NCI-H2196 (cell line): ENCODE data around the gene SLCO4A1.
A peak's percentile ranks its signal among the peaks of the same experiment; 100 is the strongest.

Experiments
- DNase-seq: peaks from one replicate; lab custom pipeline; 2025; ENCODE audit not compliant: unreplicated experiment; lab: John Stamatoyannopoulos, UW

SLCO4A1 gene

DNA sequence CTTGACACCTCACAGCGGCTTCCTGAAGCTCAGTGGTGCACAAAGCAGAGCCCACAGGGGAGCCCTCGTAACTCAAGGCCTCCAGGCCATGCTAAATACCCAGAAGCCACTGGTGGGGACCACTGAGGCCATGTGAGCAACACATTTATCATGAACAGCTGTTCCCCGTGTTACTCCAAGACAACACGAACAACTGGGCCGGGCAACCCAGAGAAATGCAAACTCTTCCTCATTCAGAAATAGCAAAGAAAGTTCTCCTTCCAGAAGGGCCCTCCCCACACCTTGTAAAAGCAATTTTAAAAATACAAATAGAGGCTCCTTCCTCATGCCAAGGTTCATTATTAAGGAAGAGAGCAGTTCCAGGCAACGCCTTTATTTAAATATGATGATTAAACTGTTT, 36.3 kb upstream of the SLCO4A1 start:
- DNase-seq: no peak

DNA sequence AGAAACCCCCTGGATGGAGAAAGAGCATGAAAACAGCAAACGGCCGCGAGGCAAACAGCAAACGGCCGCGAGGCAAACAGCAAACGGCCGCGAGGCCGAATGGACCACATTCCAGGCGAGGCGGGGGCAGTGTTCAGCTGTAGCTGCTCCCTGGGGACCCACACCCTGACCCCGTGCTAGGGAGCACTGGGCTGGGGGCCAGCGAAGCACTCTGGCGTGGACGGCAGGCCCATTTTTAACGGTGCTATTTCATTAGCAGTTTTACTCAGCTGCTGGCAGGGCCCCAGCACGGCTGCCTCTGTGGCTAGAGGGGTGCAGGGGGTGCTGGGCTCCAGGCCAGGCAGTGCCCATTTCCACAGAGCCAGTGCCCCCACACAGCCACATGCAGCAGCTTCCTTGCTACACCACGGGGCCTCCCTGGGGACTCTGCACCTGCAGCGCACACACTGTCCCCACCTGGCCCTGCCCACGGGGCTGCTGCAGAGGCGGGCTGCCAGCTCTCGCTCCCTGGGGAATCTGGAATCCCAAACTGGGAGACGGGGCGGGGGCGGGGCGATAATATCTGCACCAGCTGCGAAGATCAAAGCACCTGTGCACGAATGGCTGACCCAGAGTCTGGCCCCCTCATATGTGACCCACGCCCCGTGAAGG, 35.6 kb upstream of the SLCO4A1 start:
- DNase-seq: no peak

DNA sequence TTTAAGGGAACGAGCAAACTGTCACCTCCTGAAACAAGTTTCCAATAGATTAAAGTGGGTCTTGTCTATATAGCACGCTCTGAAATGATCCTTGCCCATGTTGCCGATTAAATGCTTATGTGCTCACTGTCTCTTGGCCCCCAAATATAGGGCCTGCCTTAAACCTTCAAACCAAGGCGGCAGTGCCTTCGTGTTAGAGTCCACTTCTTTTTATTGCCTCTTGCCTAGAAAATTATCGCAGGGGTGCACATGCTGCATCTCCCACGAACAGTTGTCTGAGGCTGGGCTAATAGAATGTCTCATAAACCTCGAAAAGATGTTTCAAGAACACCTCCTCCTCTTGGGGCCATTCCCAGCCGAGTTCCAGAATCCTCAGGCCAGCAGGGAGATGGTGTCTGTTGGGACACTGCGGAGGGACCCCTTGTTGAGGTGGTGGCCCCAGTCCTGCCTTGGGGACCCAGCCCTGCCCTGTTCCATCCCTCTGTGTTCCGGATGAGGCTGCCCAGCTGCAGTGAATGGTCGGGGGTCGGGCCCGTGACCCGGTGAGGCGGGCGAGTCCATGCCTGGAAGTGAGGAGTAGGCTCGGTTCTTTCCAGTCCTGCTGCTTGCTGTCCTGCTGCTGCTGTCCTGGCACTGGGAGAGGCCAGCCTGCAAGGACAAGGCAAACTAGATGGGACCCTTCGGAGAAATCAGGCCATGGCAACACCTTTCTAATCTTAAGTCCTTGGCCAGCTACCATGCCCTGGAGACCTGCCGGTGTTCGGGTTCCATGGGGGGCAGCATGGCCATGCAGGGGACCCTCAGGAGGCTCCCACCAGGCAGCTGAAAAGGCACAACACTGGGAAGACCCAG, 34.7 kb upstream of the SLCO4A1 start:
- no peak for DNase-seq

DNA sequence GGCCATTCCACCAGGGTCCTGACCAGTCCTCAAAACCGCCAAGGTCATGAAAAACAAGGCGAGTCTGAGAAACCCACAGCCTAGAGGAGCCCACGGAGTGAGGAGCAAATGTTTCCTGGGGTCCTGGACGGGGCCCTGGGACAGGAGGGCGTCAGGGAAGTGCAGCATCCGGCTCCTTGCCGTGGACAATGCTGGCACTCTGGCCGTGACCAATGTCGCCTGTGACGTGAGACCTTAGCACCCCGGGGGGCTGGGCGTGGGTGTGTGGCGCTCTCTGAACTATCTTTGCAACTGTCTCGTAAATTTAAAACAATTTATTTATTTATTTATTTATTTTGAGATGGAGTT, 34.1 kb upstream of the SLCO4A1 start:
- no peak for DNase-seq

DNA sequence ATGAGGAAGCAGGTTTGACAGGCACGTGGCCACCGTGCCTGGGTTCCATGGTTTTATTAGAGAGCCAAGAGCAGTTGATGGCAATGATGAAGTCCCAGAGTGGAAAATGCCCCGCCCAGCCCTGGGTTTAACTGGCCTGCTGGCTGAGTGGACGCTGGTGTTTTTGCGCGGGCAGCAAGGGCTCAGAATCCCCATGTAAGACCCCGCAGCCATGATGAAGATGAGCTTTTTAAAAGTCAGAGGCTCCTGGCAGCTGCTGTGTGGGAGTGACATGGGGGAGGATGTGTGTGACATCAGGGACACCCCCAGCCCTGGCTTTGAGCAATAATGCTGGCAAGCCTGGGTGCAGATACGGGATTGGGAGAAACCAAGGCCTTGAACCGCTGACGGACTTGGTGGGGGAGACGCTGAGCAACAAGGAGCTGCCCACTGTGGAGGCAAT, 33.0 kb upstream of the SLCO4A1 start:
- no peak for DNase-seq

DNA sequence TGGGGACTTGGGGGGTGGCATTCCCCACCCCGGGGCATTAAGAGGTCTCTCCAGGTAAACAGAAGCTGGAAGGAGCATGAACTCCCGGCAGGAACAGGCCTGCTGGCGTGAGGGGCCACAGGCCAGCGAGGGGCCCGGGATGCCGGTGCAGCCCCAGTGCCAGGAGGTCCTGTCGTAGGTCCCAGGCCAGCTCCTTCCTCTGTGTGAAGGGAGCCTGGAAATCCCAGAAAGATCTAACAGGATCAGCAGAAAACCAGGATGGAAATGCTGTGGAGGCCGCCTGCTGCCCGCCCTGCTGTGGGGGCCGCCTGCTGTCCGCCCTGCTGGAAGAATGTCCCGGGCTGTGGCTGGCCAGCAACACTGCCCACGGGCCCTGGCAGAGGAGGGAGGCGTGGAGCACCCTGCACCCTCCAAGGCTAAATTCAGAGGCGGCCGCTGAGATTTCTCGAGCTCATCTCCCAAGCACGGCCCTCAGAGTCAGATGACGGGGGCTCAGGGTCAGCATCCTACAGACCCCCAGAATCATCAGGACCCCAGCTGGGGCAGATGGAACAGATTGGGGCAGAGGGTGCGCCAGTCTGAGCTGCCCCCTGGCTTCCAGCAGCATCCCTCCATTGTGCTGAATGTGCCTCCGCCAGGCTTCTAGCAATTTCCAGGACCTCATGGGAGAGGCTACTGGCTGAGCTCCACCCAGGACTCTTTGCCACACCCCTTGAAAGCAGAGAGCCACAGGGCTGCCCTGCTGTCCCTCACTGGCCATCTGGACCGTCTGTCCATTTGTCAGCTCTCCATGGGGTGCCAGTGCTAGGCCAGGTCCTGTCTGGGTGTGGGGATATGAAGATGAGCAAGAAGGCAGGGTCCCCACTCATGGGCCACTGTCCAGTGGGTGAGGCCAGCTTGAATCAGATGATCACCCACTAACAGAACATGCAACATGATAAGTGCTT, 32.2 kb upstream of the SLCO4A1 start:
- DNase-seq: no peak

DNA sequence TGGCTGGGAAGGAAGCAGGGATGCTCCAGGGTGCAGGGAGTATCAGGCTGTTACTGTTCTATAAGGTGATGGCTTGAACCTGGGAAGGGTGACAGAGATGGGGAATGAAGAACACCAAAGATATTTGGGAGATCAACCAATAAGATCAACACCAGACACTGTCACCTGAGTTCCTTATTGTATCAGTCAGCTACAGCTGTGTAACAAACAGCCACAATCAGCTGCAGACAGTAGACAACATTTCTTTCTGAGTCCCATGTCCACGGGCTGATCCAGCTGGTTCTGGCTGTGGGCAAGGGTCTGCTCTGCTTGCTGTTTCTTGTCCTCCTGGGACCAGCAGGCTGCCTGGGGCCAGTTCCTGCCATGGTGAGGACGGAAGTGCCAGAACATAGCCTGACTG, 31.3 kb upstream of the SLCO4A1 start:
- DNase-seq: no peak

DNA sequence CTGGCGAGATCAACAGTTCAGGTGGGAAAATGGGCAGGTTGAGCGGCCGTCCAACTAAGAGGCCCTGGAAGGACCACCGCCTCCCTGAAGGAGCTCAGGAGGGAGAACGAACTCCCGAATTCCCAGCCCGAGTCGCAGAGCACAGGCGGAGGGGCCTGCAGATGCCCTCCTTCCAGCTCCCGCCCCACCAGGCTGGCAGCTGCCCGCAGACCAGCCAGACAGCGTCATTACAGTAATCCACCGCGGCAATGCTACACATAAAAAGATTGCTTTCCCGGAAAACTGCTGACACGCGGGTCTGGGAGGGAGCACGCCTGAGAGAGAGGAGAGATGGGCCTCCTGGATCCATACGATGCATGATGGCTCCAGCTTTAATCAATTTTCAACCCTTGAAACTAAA, 30.5 kb upstream of the SLCO4A1 start:
- no peak for DNase-seq

DNA sequence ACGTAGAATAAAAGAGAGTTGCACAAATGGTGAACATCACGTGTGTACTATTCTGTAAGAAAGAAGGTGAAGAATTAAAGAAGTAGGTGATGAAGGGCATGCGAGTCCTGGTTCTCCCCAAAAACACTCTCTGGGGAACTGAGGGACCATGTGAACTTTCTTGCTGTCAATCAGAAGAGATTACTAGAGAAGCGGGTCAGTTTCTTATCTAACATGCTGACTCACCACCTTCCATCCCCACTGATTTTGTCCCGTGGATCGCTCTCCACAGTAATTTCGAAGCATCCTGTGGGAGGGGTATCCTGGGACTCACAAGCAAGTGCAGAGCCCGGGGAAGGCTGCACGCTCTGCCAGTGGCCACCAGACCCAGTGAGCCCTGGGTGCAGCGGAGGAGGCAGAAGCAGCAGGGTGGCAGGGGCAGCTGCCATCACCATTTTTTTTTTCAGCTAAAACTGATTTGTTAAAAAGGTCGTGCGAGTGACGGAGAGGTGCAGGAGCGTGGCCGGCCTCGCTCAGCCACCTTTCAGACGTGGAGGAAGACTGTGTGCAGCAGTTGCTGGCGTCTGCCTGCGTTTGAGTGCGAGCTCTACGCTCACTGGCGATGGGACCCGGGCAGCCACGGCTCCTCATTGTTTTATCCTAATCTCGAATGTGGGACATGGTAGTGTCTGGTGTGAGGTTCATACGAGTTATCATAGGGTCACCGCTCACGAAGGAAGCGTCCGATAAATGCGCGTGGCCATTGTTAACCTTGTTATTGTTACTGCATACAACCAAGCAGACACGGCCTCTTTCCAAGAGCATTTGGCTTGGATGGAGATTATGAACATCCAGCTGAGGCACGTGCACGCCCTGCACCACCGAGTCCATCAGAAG, 28.0 kb upstream of the SLCO4A1 start:
- DNase-seq: no peak

DNA sequence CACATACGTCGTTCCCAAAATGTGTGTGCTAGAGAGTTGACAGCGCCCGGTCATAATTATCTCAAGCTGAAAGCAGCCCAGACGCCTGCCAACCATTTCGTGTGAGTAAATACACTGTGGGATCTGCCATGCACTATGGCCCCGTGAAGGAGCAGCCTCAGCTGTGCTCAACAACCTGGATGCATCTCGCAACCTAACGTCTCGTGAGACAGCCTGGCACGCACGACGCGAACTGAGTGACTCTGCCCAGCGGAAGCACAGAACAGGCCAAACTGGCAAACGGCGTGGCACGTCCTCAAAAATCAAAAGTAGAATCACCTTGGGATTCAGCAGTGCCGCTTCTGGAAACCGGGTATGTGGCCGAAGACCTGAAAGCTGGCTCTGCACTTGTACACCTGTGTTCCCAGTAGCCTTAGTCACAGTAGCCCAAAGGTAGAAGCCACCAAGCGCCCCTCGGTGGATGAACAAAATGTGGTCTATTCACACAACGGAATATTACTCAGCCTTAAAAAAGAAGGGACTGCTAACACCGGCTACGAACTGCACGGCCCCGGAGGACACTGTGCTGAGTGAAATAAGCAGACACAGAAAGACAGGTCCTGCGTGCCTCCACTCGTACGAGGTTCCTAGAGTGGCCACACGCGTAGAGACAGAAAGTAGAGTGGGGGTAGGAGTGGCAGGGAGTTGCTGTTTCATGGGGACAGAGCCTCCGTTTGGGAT, 27.2 kb upstream of the SLCO4A1 start:
- no peak for DNase-seq

DNA sequence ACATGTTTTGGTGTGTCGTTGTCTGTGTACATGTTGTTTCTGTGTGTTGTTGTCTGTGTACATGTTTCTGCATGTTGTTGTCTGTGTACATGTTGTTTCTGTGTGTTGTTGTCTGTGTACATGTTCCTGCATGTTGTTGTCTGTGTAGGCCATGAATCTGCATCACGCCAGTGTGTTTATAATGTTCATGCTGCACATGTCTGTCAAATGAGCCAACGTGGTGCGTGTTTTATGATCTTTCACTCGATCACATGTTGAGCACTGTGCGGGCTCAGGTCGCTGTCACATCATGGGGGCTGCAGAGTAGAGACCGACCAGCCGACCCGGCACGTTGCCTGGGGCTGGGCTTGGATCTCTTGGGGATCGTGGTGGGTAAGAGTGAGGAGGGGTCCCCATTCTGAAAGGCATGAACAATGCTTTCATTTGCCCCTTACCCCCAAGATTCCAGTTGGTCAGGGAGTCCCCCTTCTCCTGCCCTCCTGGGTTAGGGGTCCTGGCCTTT, 26.5 kb upstream of the SLCO4A1 start:
- no peak for DNase-seq

DNA sequence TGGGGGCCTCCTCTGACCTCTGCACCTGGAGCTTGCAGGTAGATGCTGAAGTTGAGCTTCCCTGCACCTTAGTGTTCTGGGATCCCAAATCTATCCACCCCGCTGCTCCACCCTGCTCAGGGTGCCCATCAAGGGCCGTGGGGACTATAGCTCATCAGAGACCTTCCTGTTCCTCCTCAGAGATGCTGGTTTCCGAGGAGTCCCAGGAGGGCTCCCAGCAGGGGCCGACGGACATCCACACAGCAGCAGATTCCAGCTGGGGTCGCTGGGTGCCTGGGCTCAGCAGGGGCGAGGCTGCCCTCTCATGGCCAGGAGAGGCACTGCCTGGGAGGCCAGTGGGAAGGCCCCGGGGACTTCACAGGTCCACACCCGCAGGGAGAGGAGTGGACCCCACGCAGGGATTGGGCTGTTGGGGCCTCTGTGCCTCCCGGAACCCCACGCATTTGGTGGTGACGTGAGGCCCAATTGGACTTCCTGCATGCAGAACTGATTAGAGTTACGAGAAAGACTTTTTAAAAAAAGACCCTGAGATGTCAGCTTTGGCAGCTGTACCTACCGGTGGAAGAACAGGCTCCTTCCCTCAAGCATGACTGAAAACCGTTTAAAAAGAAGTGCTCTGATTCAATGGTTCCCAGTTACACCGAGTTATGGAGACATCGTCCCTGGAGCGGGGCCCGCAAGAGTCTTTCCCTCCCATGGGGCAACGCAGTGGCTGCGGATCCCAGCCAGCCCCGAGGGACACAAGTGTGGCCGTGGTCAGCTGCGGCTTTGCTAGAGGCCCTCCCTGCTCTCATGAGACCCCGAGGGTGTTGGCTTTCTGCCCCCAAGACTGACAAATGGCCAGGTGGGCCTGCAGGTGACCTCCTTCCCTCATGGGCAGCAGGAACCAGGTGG, 25.3 kb upstream of the SLCO4A1 start:
- DNase-seq: peak; percentile 73

DNA sequence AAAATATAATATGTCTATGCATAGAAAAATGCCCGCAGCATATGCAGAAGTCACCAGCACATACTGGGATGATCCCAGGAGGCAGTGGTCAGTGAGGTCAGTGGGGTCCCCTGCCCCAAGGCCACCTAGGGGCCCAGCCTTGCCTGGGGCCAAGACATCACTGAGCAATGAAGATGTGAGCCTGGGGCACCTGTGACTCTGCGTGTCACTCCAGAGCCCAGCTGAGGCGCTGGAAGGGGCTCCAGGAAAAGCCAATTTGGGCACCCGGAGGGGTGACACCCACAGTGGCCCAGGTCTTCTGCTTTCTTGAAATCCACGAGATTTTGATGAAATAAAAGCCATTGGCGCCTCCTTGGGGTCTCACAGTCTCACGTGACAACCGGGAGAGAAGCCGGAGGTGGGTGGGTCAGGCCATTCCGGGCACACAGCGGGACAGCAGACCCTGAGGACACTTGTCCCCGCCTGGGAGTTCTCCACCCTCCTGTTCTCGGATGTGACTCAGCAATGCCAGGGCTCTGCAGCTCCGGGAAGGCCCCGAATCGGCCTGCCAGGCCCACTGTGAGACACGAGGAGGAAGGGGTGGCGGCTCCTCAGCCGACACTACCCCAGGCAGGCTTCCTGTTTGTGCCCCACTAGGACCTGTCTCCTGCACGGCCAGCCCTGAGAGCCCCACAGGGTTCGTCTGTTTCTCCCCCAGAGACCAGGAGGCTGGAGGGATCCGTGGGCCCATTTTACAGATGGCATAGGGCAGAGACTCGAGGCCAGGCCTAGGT, 24.4 kb upstream of the SLCO4A1 start:
- no peak for DNase-seq

DNA sequence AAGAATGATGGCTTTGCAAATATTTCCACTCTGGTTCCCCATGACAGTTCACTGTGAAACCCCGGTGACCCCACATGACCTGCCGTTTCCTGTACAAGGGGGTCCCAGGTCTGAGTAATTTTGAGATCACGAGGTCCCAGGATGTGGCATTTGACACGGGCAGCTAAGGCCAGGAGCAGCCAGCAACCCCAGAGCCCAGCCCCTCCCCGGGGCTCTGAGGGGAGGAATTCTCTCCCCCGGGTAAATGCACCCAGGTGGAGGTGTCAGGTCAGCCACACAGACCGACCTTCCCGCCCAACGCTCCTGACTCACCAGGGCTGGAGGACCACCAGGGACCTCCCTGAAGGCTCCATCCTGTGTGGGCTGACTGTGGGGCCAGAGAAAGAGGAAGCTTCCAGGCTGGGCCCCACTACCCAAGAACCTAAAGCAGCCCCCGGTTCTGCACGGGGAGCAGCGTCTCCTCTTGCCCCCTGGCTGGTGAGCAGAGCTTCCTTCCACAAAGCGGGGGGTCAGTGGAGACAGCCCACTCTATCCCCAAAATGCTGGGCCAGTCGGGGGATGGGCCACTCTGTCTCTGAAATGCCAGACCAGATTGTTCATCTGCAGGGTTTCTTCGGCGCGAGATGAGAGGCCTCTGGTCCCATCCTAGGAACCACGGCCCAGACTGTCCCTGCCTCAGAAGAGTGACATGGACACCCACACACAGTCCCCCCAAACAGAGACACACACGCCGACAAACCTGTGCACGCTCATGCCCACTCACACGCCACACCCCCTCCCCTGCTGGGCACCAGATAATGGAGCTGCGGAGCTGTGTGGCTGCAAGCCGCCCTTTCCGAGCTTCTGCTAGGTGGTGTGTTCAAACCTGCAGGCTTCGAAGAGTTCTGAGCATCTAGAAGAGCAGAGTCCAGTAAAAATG, 23.4 kb upstream of the SLCO4A1 start:
- no peak for DNase-seq

DNA sequence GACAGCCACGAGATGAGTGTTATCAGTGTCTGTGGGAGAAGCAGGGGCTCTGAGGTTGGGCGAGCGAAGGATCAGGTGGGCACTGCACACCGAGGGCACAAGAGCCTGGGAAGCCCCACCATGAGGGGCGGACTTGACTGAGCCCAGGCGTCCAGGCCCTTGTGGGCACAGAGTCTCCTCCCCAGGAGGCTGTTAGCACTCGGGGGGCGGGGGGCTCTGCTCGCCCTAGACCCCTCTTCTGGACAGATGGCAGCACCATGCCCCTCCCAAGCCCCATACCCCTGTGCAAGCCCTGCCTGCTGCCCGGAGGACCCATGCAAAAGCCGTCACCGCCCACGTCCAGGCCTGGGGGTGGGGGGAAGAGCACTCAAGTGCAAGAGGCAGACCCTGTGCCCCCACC, 21.7 kb upstream of the SLCO4A1 start:
- DNase-seq: no peak

DNA sequence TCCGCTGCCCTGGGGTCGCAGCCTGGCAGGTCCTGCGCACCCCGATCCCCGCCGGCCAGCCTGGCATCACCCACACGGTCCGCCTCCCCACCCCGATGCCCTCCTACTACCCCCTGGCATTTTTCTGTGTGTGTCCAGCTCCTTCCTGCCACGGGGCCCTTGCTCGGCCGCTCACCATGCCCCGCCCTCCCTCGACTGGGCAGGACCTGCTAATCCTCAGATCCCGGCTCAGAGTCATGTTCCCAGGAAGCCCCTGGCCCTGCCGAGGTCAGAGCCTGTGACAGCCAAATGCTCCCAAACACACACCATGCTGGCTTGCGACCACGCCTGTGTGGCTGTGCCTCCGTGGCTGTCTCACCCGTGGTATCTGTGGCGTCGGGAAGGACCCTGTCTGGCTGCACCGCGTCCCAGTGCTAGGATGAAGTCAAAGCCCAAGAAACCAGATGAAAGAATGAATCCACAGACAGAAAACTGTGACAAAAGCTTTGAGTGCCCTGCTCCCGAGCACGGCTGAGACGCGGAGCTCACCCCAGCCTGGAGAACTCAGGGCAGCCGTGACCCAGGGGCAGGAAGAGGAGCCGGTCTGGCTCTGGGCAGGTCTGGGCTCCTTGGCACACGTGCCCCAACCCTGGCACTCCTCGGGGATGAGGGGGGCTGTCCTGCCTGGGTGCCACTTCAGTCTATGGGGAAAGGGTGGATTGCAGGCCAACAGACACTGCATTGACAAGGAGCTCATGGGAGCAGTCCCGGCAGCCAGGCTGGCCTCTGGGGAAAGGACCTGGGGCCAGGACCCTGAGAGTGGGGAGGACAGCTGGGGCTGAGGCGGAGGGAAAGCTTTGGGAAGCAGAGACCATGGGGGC, 20.8 kb upstream of the SLCO4A1 start:
- no peak for DNase-seq
